Measurements from ENCODE around the gene HELQ. TPM values are rescaled to one million over a fixed set of nuclear protein-coding genes. Genes with fewer than 3 reads are reported as not detected.

Gene HELQ
- total and polyA plus RNA-seq, 4 donors: 5.2 to 22.0 (median 12.9) TPM

DNA sequence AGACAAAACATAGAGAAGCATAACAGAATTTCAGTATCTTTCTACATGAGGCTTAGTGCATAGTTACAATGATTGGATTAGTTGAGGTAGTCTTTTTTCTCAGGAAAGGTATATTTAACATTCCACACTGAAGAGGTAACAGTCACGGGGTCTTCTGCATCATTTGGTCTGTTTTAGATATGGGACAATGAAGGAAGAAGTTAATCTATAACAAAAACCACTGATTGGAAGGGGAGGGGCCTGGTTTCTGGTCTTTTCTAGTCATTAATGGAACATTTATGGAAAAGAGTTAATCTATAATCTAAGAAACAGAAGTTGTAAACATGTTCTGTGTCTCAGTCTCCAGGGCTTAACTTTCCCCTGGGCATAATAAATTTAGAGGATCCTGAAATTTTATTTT is 83.7 kb downstream of the HELQ start:
- Histone ChIP-seq H3K27ac (ENCODE audit: low read depth in 1 of 2, low read length in 1 of 2) (no peak overlapping the region), H3K27me3 (ENCODE audit: control insufficient read depth in 3 of 3, insufficient read depth in 3 of 3, low read length in 2 of 3) (no peaks in the 10 kb centered on the region), H3K4me1 (ENCODE audit: control insufficient read depth in 5 of 5, insufficient read depth in 5 of 5, low read length in 5 of 5) (no peaks in the 10 kb centered on the region), H3K36me3 (ENCODE audit: control insufficient read depth in 4 of 4, insufficient read depth in 4 of 4, low read length in 4 of 4) (no peaks in the 10 kb centered on the region), H3K9ac (ENCODE audit: insufficient read depth in 1 of 2, low read length in 2 of 2) (no peak overlapping the region), H3K4me3 (no peak overlapping the region), H3K9me3 (ENCODE audit: control insufficient read depth in 4 of 4, insufficient read depth in 3 of 4, low read length in 3 of 4) (no peaks in the 10 kb centered on the region)
- ATAC-seq (ENCODE audit: insufficient read depth, low FRiP score) (no peak), DNase-seq (no peak)
- WGBS, 2 donors: 80 to 85% methylated on average over 1 of the region's 1 CpG
- TF ChIP-seq CTCF (IDR thresholded peaks at IDR 0.05; ENCODE audit: control extremely low read depth, extremely low read depth): no peak

GRCh38 chr4:83371235-83371634 is 84.4 kb downstream of the HELQ start:
- Histone ChIP-seq H3K4me1 (ENCODE audit: control insufficient read depth in 5 of 5, insufficient read depth in 5 of 5, low read length in 5 of 5) (no peaks in the 10 kb centered on the region), H3K27ac (ENCODE audit: low read depth in 1 of 2, low read length in 1 of 2) (no peak overlapping the region)

GRCh38 chr4:83370640-83370906 is 85.0 kb downstream of the HELQ start:
- Histone ChIP-seq H3K27me3 (ENCODE audit: control insufficient read depth in 3 of 3, insufficient read depth in 3 of 3, low read length in 2 of 3) (no peaks in the 10 kb centered on the region), H3K4me1 (ENCODE audit: control insufficient read depth in 5 of 5, insufficient read depth in 5 of 5, low read length in 5 of 5) (no peaks in the 10 kb centered on the region), H3K27ac (ENCODE audit: low read depth in 1 of 2, low read length in 1 of 2) (no peak overlapping the region), H3K36me3 (ENCODE audit: control insufficient read depth in 4 of 4, insufficient read depth in 4 of 4, low read length in 4 of 4) (no peaks in the 10 kb centered on the region), H3K4me3 (no peak overlapping the region), H3K9me3 (ENCODE audit: control insufficient read depth in 4 of 4, insufficient read depth in 3 of 4, low read length in 3 of 4) (peaks cover 0 to 1% (median 0%) of the 10 kb centered on the region in 4 donors), H3K9ac (ENCODE audit: insufficient read depth in 1 of 2, low read length in 2 of 2) (no peak overlapping the region)
- TF ChIP-seq CTCF (IDR thresholded peaks at IDR 0.05; ENCODE audit: control extremely low read depth, extremely low read depth): no peak
- 38 to 82% methylated on average over 1 of the region's 1 CpG for WGBS, 2 donors
- ATAC-seq (ENCODE audit: insufficient read depth, low FRiP score): no peak
- no peak for DNase-seq

More at GRCh38 chr4:83371235-83371634, 84.4 kb downstream of the HELQ start:
- H3K4me3 ChIP-seq: no peak overlapping the region
- no peak for DNase-seq
- no peak for ATAC-seq (ENCODE audit: insufficient read depth, low FRiP score)
- H3K9me3 ChIP-seq (ENCODE audit: control insufficient read depth in 4 of 4, insufficient read depth in 3 of 4, low read length in 3 of 4): peaks cover 0 to 1% (median 0%) of the 10 kb centered on the region in 4 donors
- no peak overlapping the region for H3K9ac ChIP-seq (ENCODE audit: insufficient read depth in 1 of 2, low read length in 2 of 2)
- no peak for TF ChIP-seq CTCF (IDR thresholded peaks at IDR 0.05; ENCODE audit: control extremely low read depth, extremely low read depth)
- no peaks in the 10 kb centered on the region for H3K27me3 ChIP-seq (ENCODE audit: control insufficient read depth in 3 of 3, insufficient read depth in 3 of 3, low read length in 2 of 3)
- H3K36me3 ChIP-seq (ENCODE audit: control insufficient read depth in 4 of 4, insufficient read depth in 4 of 4, low read length in 4 of 4): no peaks in the 10 kb centered on the region
- 93 to 95% methylated on average over 5 of the region's 5 CpGs for WGBS, 2 donors

All from lung (tissue), 12 donors.